GM21526 (cell line): Measurements from ENCODE around the gene P2RY1.

Source experiments
- ATAC-seq: cut with Tn5 transposase; IDR thresholded peaks from one replicate; pipeline ENCODE4 v1.9.1; 2021; ENCODE audit warnings: moderate library complexity; ENCODE audit not compliant: unreplicated experiment, low FRiP score

P2RY1 gene

GRCh38 chr3:152834776-152835600 lies at the start of gene P2RY1:
TSS of gene P2RY1 (plus strand) at chr3:152835131. CDS start at chr3:152835783, 652 bp downstream.
- peak; percentile 84 for ATAC-seq

GRCh38 chr3:152786977-152787681 lies 47.8 kb upstream of the P2RY1 start:
- ATAC-seq, result no peak

- no peak for ATAC-seq
Measured at GRCh38 chr3:152790651-152791387, 44.1 kb upstream of the P2RY1 start.

GRCh38 chr3:152793969-152794368 lies 41.0 kb upstream of the P2RY1 start:
- no peak for ATAC-seq

- no peak for ATAC-seq
Measured at GRCh38 chr3:152797751-152798432, 37.0 kb upstream of the P2RY1 start.

- no peak for ATAC-seq
Measured at GRCh38 chr3:152811974-152812760, 22.8 kb upstream of the P2RY1 start.

- ATAC-seq, result no peak
Measured at GRCh38 chr3:152817400-152817799, 17.5 kb upstream of the P2RY1 start.

GRCh38 chr3:152818027-152818426 lies 16.9 kb upstream of the P2RY1 start:
- no peak for ATAC-seq

GRCh38 chr3:152823173-152823572 lies 11.8 kb upstream of the P2RY1 start:
- ATAC-seq, result no peak

GRCh38 chr3:152823781-152824180 lies 11.2 kb upstream of the P2RY1 start:
- no peak for ATAC-seq

- ATAC-seq, result no peak
Measured at GRCh38 chr3:152825566-152825965, 9.4 kb upstream of the P2RY1 start.

GRCh38 chr3:152826476-152826875 lies 8.5 kb upstream of the P2RY1 start:
- no peak for ATAC-seq

GRCh38 chr3:152827313-152827712 lies 7.6 kb upstream of the P2RY1 start:
- ATAC-seq, result no peak

- ATAC-seq, result no peak
Measured at GRCh38 chr3:152828075-152828840, 6.7 kb upstream of the P2RY1 start.

GRCh38 chr3:152830245-152830644 lies 4.7 kb upstream of the P2RY1 start:
- ATAC-seq, result no peak

GRCh38 chr3:152832046-152832445 lies 2.9 kb upstream of the P2RY1 start:
- ATAC-seq, result no peak

- no peak for ATAC-seq
Measured at GRCh38 chr3:152833089-152833488, 1.8 kb upstream of the P2RY1 start.

GRCh38 chr3:152834191-152834775 lies 648 bp upstream of the P2RY1 start:
- no peak for ATAC-seq

GRCh38 chr3:152835601-152836102 lies 721 bp downstream of the P2RY1 start:
- peak; percentile 15 for ATAC-seq
